ENCODE data around the gene TXNDC15. TPM values are rescaled to one million over a fixed set of nuclear protein-coding genes. Genes with fewer than 3 reads are reported as not detected.

The TXNDC15 gene
- total and polyA plus RNA-seq, 2 of the 13 experiments (the other 11 are each of a cell fraction or from before 2014, with no cell fraction given) = 22.2 to 49.9 TPM

DNA sequence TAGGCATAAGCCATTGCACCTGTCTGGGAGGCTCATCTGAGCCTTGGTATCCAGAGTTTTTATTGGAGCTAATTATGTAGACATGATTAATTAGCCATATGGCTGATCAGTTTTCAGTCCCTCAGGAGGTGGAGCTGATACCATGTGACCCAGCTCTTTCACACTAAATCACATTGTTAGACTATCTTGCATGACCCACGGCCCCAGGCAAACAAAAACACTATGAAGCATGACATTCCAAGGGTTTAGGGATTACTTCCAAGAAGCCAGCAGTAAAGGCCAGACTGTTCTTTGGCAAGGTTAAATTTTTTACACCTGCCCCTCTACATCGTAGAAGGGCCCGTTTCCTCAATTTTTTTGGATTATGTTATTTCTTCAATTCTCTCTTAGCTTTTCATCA is 33.4 kb upstream of the TXNDC15 start:
- DNase-seq (ENCODE audit: low spot score) = no peak
- no peak for FAIRE-seq
- BruUV-seq (replicated peaks) = no TSS peak
- ChIA-PET POLR2A (interaction anchor here (1.1 kb wide), 1 partner anchor 103 kb away, joined by 5 read pairs; no protein-coding TSS in a partner anchor), CTCF (ENCODE audit: low intra/inter-chr PET ratio, low total read pairs) (no interaction called here)
- no peak for ATAC-seq
- no peak overlapping the region for H2AFZ ChIP-seq (ENCODE audit: low read length)
- no peaks in the 10 kb centered on the region for H3K9me3 ChIP-seq (ENCODE audit: low read length)
- peaks cover 42% of the 10 kb centered on the region for H3K4me1 ChIP-seq (ENCODE audit: insufficient read depth, low read length)
- WGBS (ENCODE audit: low lambda C conversion rate) = 96% methylated on average over 3 of the region's 3 CpGs
- H3K4me2 ChIP-seq (ENCODE audit: low read depth, low read length) = no peak overlapping the region
- H3K36me3 ChIP-seq (replicated peaks in 1 of 2; ENCODE audit: control insufficient read depth in 1 of 2, insufficient read depth in 2 of 2, low read length in 2 of 2) = peaks cover 0 to 14% of the 10 kb centered on the region in 2 experiments; a peak in 3 of 5 replicates
- H3K27ac ChIP-seq (ENCODE audit: extremely low read length, insufficient read depth, low read length) = no peak overlapping the region
- intact Hi-C loops (cut with micrococcal nuclease; ENCODE audit: unreplicated experiment) (no loop called here), in situ Hi-C loops (cut with HindIII; ENCODE audit: extremely low pct_ligation_motif_present, low pct_unique_long_range_greater_than_20kb) (no loop called here)
- no peaks in the 10 kb centered on the region for H3K27me3 ChIP-seq (ENCODE audit: control insufficient read depth in 1 of 2, insufficient read depth in 2 of 2, low read length in 2 of 2)
- no peak overlapping the region for H3K4me3 ChIP-seq (replicated peaks in 1 of 3; ENCODE audit: insufficient read depth in 1 of 3, low read depth in 2 of 3, low read length in 3 of 3)
- TF ChIP-seq ZFP37 (CRISPR knock-in tag; IDR thresholded peaks at IDR 0.05; ENCODE audit: borderline replicate concordance) = no peak
- no peak for TF ChIP-seq ZNF780A (CRISPR knock-in tag; IDR thresholded peaks at IDR 0.05)
- no peaks in the 10 kb centered on the region for H3K79me2 ChIP-seq (ENCODE audit: insufficient read depth, low read length)
- H4K20me1 ChIP-seq (ENCODE audit: insufficient read depth, low read length) = no peaks in the 10 kb centered on the region
- no peak overlapping the region for H3K9ac ChIP-seq (ENCODE audit: insufficient read depth, low read depth, low read length)

DNA sequence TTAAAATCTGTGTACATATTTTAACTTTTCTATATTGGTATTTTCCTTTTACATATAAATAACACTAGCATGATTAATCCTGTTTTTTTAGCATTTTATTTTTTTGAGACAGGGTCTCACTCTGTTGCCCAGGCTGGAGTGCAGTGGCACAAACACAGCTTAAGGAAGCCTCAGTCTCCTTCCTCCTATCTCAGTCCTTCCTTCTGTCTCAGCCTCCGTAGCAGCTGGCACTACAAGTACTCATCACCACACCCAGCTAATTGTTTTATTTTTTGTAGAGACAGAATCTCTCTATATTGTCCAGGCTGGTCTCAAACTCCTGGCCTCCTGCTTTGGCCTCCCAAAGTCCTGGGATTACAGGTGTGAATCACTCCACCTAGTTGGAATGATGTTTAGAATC is 29.9 kb upstream of the TXNDC15 start:
- Histone ChIP-seq H3K4me1 (ENCODE audit: insufficient read depth, low read length) (peaks cover 37% of the 10 kb centered on the region), H3K27ac (ENCODE audit: extremely low read length, insufficient read depth, low read length) (no peak overlapping the region), H4K20me1 (ENCODE audit: insufficient read depth, low read length) (no peaks in the 10 kb centered on the region), H3K9ac (ENCODE audit: insufficient read depth, low read depth, low read length) (no peak overlapping the region), H3K27me3 (ENCODE audit: control insufficient read depth in 1 of 2, insufficient read depth in 2 of 2, low read length in 2 of 2) (no peaks in the 10 kb centered on the region), H3K4me2 (ENCODE audit: low read depth, low read length) (no peak overlapping the region), H3K36me3 (replicated peaks in 1 of 2; ENCODE audit: control insufficient read depth in 1 of 2, insufficient read depth in 2 of 2, low read length in 2 of 2) (0 out of 5 replicates have a peak, but pooled peaks cover 0 to 4% of the 10 kb centered on the region in 2 experiments), H3K9me3 (ENCODE audit: low read length) (no peaks in the 10 kb centered on the region), H2AFZ (ENCODE audit: low read length) (no peak overlapping the region), H3K79me2 (ENCODE audit: insufficient read depth, low read length) (peaks cover 21% of the 10 kb centered on the region), H3K4me3 (replicated peaks in 1 of 3; ENCODE audit: insufficient read depth in 1 of 3, low read depth in 2 of 3, low read length in 3 of 3) (no peak overlapping the region)
- ChIA-PET POLR2A (no interaction called here), CTCF (ENCODE audit: low intra/inter-chr PET ratio, low total read pairs) (no interaction called here)
- intact Hi-C loops (cut with micrococcal nuclease; ENCODE audit: unreplicated experiment) (loop anchor here (2.0 kb wide), 1 partner anchor 61 kb away; the partner anchor contains the start of gene PCBD2), in situ Hi-C loops (cut with HindIII; ENCODE audit: extremely low pct_ligation_motif_present, low pct_unique_long_range_greater_than_20kb) (no loop called here)
- BruUV-seq (replicated peaks) = no TSS peak
- ATAC-seq (no peak), FAIRE-seq (no peak), DNase-seq (ENCODE audit: low spot score) (no peak)
- TF ChIP-seq, protein P1, sequence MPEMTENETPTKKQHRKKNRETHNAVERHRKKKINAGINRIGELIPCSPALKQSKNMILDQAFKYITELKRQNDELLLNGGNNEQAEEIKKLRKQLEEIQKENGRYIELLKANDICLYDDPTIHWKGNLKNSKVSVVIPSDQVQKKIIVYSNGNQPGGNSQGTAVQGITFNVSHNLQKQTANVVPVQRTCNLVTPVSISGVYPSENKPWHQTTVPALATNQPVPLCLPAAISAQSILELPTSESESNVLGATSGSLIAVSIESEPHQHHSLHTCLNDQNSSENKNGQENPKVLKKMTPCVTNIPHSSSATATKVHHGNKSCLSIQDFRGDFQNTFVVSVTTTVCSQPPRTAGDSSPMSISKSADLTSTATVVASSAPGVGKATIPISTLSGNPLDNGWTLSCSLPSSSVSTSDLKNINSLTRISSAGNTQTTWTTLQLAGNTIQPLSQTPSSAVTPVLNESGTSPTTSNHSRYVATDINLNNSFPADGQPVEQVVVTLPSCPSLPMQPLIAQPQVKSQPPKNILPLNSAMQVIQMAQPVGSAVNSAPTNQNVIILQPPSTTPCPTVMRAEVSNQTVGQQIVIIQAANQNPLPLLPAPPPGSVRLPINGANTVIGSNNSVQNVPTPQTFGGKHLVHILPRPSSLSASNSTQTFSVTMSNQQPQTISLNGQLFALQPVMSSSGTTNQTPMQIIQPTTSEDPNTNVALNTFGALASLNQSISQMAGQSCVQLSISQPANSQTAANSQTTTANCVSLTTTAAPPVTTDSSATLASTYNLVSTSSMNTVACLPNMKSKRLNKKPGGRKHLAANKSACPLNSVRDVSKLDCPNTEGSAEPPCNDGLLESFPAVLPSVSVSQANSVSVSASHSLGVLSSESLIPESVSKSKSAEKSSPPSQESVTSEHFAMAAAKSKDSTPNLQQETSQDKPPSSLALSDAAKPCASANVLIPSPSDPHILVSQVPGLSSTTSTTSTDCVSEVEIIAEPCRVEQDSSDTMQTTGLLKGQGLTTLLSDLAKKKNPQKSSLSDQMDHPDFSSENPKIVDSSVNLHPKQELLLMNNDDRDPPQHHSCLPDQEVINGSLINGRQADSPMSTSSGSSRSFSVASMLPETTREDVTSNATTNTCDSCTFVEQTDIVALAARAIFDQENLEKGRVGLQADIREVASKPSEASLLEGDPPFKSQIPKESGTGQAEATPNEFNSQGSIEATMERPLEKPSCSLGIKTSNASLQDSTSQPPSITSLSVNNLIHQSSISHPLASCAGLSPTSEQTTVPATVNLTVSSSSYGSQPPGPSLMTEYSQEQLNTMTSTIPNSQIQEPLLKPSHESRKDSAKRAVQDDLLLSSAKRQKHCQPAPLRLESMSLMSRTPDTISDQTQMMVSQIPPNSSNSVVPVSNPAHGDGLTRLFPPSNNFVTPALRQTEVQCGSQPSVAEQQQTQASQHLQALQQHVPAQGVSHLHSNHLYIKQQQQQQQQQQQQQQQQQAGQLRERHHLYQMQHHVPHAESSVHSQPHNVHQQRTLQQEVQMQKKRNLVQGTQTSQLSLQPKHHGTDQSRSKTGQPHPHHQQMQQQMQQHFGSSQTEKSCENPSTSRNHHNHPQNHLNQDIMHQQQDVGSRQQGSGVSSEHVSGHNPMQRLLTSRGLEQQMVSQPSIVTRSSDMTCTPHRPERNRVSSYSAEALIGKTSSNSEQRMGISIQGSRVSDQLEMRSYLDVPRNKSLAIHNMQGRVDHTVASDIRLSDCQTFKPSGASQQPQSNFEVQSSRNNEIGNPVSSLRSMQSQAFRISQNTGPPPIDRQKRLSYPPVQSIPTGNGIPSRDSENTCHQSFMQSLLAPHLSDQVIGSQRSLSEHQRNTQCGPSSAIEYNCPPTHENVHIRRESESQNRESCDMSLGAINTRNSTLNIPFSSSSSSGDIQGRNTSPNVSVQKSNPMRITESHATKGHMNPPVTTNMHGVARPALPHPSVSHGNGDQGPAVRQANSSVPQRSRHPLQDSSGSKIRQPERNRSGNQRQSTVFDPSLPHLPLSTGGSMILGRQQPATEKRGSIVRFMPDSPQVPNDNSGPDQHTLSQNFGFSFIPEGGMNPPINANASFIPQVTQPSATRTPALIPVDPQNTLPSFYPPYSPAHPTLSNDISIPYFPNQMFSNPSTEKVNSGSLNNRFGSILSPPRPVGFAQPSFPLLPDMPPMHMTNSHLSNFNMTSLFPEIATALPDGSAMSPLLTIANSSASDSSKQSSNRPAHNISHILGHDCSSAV (CRISPR knock-in tag; IDR thresholded peaks at IDR 0.05; ENCODE audit: borderline replicate concordance) = no peak
- TF ChIP-seq TOPORS (CRISPR knock-in tag; IDR thresholded peaks at IDR 0.05) = no peak
- WGBS (ENCODE audit: low lambda C conversion rate) = 100% methylated on average over 1 of the region's 1 CpG

Data from HepG2 (cell line).